Central memory CD8-positive, alpha-beta T cell (primary cell): ENCODE measurements around the gene GLTP.

ENCODE experiments used
- ATAC-seq: fragments of 150-1000 bp; cut with Tn5 transposase; replicated peaks from 2 replicates; pipeline ENCODE4 v1.10.0; 2022; ENCODE audit warnings: mild to moderate bottlenecking, moderate FRiP score, moderate number of reproducible peaks; ENCODE audit not compliant: poor library complexity, severe bottlenecking; ENCODE audit errors: extremely low read depth
- DNase-seq, 2 donors: peaks; one replicate each; pipeline ENCODE4 v3.0.0; 2021; ENCODE audit warnings: low spot score in 2 of 2
- H3K27ac Mint-ChIP-seq: one replicate; pipeline ENCODE4 v1.8.0; 2022; ENCODE audit warnings: low read depth, mild to moderate bottlenecking, moderate library complexity, mixed read lengths
- H3K27me3 Mint-ChIP-seq: one replicate; pipeline ENCODE4 v1.8.0; 2022; ENCODE audit warnings: mixed read lengths
- H3K36me3 Mint-ChIP-seq: one replicate; pipeline ENCODE4 v1.8.0; 2022; ENCODE audit warnings: mild to moderate bottlenecking, moderate library complexity, mixed read lengths; ENCODE audit not compliant: insufficient read depth
- H3K4me1 Mint-ChIP-seq: one replicate; pipeline ENCODE4 v1.8.0; 2022; ENCODE audit warnings: mixed read lengths
- H3K4me3 Mint-ChIP-seq: one replicate; pipeline ENCODE4 v1.8.0; 2022; ENCODE audit warnings: mild to moderate bottlenecking, moderate library complexity, mixed read lengths
- H3K9me3 Mint-ChIP-seq: one replicate; pipeline ENCODE4 v1.8.0; 2022; ENCODE audit warnings: mixed read lengths

GLTP gene

GRCh38 chr12:109844091-109844490 lies 36.2 kb downstream of the GLTP start:
- no peak for ATAC-seq
- Mint-ChIP-seq H3K36me3 (peaks cover 3% of the 10 kb centered on the region), H3K4me3 (no peak overlapping the region), H3K27ac (no peak overlapping the region), H3K9me3 (no peaks in the 10 kb centered on the region), H3K4me1 (no peaks in the 10 kb centered on the region), H3K27me3 (no peaks in the 10 kb centered on the region)
- DNase-seq, result no peak

GRCh38 chr12:109842021-109842420 lies 38.3 kb downstream of the GLTP start:
- Mint-ChIP-seq H3K4me1 (no peaks in the 10 kb centered on the region), H3K36me3 (peaks cover 3% of the 10 kb centered on the region), H3K27ac (no peak overlapping the region), H3K27me3 (no peaks in the 10 kb centered on the region), H3K4me3 (no peak overlapping the region), H3K9me3 (no peaks in the 10 kb centered on the region)
- ATAC-seq, result no peak
- no peak for DNase-seq

GRCh38 chr12:109841356-109841755 lies 39.0 kb downstream of the GLTP start:
- DNase-seq (no peak), ATAC-seq (no peak)
- no peaks in the 10 kb centered on the region for H3K4me1 Mint-ChIP-seq
- no peaks in the 10 kb centered on the region for H3K27me3 Mint-ChIP-seq
- no peak overlapping the region for H3K4me3 Mint-ChIP-seq
- H3K36me3 Mint-ChIP-seq, result peaks cover 3% of the 10 kb centered on the region
- no peaks in the 10 kb centered on the region for H3K9me3 Mint-ChIP-seq
- H3K27ac Mint-ChIP-seq, result no peak overlapping the region

GRCh38 chr12:109840305-109841074 lies 39.9 kb downstream of the GLTP start:
- H3K9me3 Mint-ChIP-seq, result no peaks in the 10 kb centered on the region
- H3K27me3 Mint-ChIP-seq, result peaks cover 2% of the 10 kb centered on the region
- no peak for DNase-seq
- H3K4me3 Mint-ChIP-seq, result no peak overlapping the region
- no peak overlapping the region for H3K27ac Mint-ChIP-seq
- H3K36me3 Mint-ChIP-seq, result peaks cover 3% of the 10 kb centered on the region
- no peaks in the 10 kb centered on the region for H3K4me1 Mint-ChIP-seq
- ATAC-seq, result no peak

GRCh38 chr12:109839444-109839843 lies 40.9 kb downstream of the GLTP start:
- H3K36me3 Mint-ChIP-seq, result no peaks in the 10 kb centered on the region
- H3K4me1 Mint-ChIP-seq, result no peaks in the 10 kb centered on the region
- ATAC-seq, result no peak
- no peak overlapping the region for H3K27ac Mint-ChIP-seq
- no peaks in the 10 kb centered on the region for H3K9me3 Mint-ChIP-seq
- H3K4me3 Mint-ChIP-seq, result no peak overlapping the region
- DNase-seq, result no peak
- H3K27me3 Mint-ChIP-seq, result peaks cover 12% of the 10 kb centered on the region

GRCh38 chr12:109836916-109837315 lies 43.4 kb downstream of the GLTP start:
- ATAC-seq (no peak), DNase-seq (no peak)
- Mint-ChIP-seq H3K9me3 (no peaks in the 10 kb centered on the region), H3K36me3 (no peaks in the 10 kb centered on the region), H3K27ac (no peak overlapping the region), H3K4me3 (no peak overlapping the region), H3K27me3 (peaks cover 31% of the 10 kb centered on the region), H3K4me1 (peaks cover 5% of the 10 kb centered on the region)

GRCh38 chr12:109835827-109836226 lies 44.5 kb downstream of the GLTP start:
- no peak for DNase-seq
- ATAC-seq, result no peak
- Mint-ChIP-seq H3K4me3 (no peak overlapping the region), H3K27ac (no peak overlapping the region), H3K9me3 (no peaks in the 10 kb centered on the region), H3K27me3 (peaks cover 42% of the 10 kb centered on the region), H3K36me3 (no peaks in the 10 kb centered on the region), H3K4me1 (peaks cover 5% of the 10 kb centered on the region)

- Mint-ChIP-seq H3K4me1 (peaks cover 5% of the 10 kb centered on the region), H3K36me3 (no peaks in the 10 kb centered on the region), H3K27ac (no peak within 1 kb of the TSS), H3K9me3 (no peaks in the 10 kb centered on the region), H3K4me3 (no peak within 1 kb of the TSS), H3K27me3 (peaks cover 47% of the 10 kb centered on the region)
- DNase-seq (no peak), ATAC-seq (no peak)
Observed at GRCh38 chr12:109833307-109834189, 46.8 kb downstream of the GLTP start, which contains the start of gene TRPV4. TRPV4 (minus strand) TSS chr12:109833398; CDS start chr12:109814796, 18,602 bp downstream.

GRCh38 chr12:109832541-109833306 lies 47.6 kb downstream of the GLTP start:
- no peaks in the 10 kb centered on the region for H3K36me3 Mint-ChIP-seq
- H3K4me1 Mint-ChIP-seq, result peaks cover 5% of the 10 kb centered on the region
- H3K4me3 Mint-ChIP-seq, result no peak overlapping the region
- H3K27me3 Mint-ChIP-seq, result peaks cover 47% of the 10 kb centered on the region
- no peak for DNase-seq
- no peak for ATAC-seq
- H3K9me3 Mint-ChIP-seq, result no peaks in the 10 kb centered on the region
- H3K27ac Mint-ChIP-seq, result no peak overlapping the region

GRCh38 chr12:109831929-109832328 lies 48.4 kb downstream of the GLTP start:
- no peak overlapping the region for H3K4me3 Mint-ChIP-seq

GRCh38 chr12:109831365-109831764 lies 49.0 kb downstream of the GLTP start:
- Mint-ChIP-seq H3K36me3 (no peaks in the 10 kb centered on the region), H3K27me3 (peaks cover 47% of the 10 kb centered on the region), H3K27ac (no peak overlapping the region)

More at GRCh38 chr12:109831929-109832328, 48.4 kb downstream of the GLTP start:
- H3K27ac Mint-ChIP-seq, result no peak overlapping the region
- ATAC-seq (no peak), DNase-seq (no peak)
- H3K36me3 Mint-ChIP-seq, result no peaks in the 10 kb centered on the region
- peaks cover 47% of the 10 kb centered on the region for H3K27me3 Mint-ChIP-seq
- peaks cover 5% of the 10 kb centered on the region for H3K4me1 Mint-ChIP-seq
- no peaks in the 10 kb centered on the region for H3K9me3 Mint-ChIP-seq

GRCh38 chr12:109830718-109831117 lies 49.6 kb downstream of the GLTP start:
- no peak for ATAC-seq
- H3K9me3 Mint-ChIP-seq, result no peaks in the 10 kb centered on the region
- H3K4me1 Mint-ChIP-seq, result peaks cover 5% of the 10 kb centered on the region
- no peak overlapping the region for H3K27ac Mint-ChIP-seq
- H3K36me3 Mint-ChIP-seq, result no peaks in the 10 kb centered on the region
- DNase-seq, result no peak
- H3K4me3 Mint-ChIP-seq, result no peak overlapping the region
- peaks cover 47% of the 10 kb centered on the region for H3K27me3 Mint-ChIP-seq

More at GRCh38 chr12:109831365-109831764, 49.0 kb downstream of the GLTP start:
- no peak for ATAC-seq
- no peak overlapping the region for H3K4me3 Mint-ChIP-seq
- no peak for DNase-seq
- H3K4me1 Mint-ChIP-seq, result peaks cover 5% of the 10 kb centered on the region
- H3K9me3 Mint-ChIP-seq, result no peaks in the 10 kb centered on the region
